Activated CD8-positive, alpha-beta memory T cell treated with anti-CD3 and anti-CD28 coated beads for 36 hours (primary cell): ENCODE data around the gene CYB5D1. TPM values are rescaled to one million over a fixed set of nuclear protein-coding genes. Genes with fewer than 3 reads are reported as not detected.

Experiments used
- CTCF ChIA-PET: fragments of 350-600 bp; sonication (Branson Sonifier 250); formaldehyde crosslinking; loops from one replicate; lab custom pipeline; 2021; ENCODE audit warnings: antibody characterized with exemption; lab: Charles Lee
- POLR2A ChIA-PET: fragments of 350-600 bp; sonication (Branson Sonifier 250); formaldehyde crosslinking; loops from one replicate; lab custom pipeline; 2021; ENCODE audit warnings: antibody characterized with exemption; lab: Charles Lee
- total RNA-seq, 2 experiments: library from RNA; stranded (reverse); gene quantifications; one replicate each; pipeline ENCODE4 v1.2.3, GENCODE V29; 2021

The CYB5D1 gene
- total RNA-seq, 2 experiments from 2014 or later, result 15.9 to 16.6 TPM

GRCh38 chr17:7831233-7831632, 26.6 kb upstream of the CYB5D1 start:
- ChIA-PET CTCF (interaction anchor here (1.2 to 4.8 kb wide), 2 partner anchors 8 to 13 kb away, joined by 3 to 42 read pairs; no protein-coding TSS in a partner anchor), POLR2A (no interaction called here)

DNA sequence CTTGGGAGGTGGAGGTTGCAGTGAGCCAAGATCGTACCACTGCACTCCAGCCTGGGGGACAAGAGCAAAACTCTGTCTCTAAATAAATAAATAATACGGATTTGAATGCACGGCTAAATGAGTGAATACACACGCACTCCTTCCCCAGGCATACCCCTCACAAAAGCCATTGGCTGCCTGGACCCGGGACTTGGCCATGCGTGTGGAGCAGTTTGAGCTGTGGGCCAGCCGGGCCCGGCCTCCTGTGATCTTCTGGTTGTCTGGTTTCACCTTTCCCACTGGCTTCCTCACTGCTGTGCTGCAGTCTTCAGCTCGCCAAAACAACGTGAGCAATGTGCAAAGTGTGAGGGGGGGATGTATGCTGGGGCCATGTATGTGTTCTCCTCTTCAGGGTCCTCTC, 25.4 kb upstream of the CYB5D1 start:
- ChIA-PET POLR2A (interaction anchor here (4.0 kb wide), 1 partner anchor 12 kb away, joined by 33 read pairs; no protein-coding TSS in a partner anchor), CTCF (interaction anchor here (1.2 to 4.8 kb wide), 5 partner anchors 10 to 158 kb away, joined by 3 to 42 read pairs (median 10); no protein-coding TSS in a partner anchor)

GRCh38 chr17:7833011-7833794, 24.6 kb upstream of the CYB5D1 start:
- POLR2A ChIA-PET, result interaction anchor here (4.0 kb wide), 1 partner anchor 11 kb away, joined by 33 read pairs; no protein-coding TSS in a partner anchor
- CTCF ChIA-PET, result interaction anchor here (0.8 to 4.8 kb wide), 9 partner anchors 10 to 241 kb away, joined by 3 to 42 read pairs (median 9); no protein-coding TSS in a partner anchor

GRCh38 chr17:7833795-7834541, 23.8 kb upstream of the CYB5D1 start, which contains the start of gene KDM6B:
KDM6B (plus strand) TSS chr17:7834217; CDS start chr17:7845555, 11,338 bp downstream.
- ChIA-PET POLR2A (interaction anchor here (4.0 kb wide), 1 partner anchor 11 kb away, joined by 33 read pairs; no protein-coding TSS in a partner anchor), CTCF (interaction anchor here (0.6 to 4.8 kb wide), 15 partner anchors 8 to 240 kb away, joined by 3 to 42 read pairs (median 7); partner anchors contain the start of genes CYB5D1 and NAA38)

DNA sequence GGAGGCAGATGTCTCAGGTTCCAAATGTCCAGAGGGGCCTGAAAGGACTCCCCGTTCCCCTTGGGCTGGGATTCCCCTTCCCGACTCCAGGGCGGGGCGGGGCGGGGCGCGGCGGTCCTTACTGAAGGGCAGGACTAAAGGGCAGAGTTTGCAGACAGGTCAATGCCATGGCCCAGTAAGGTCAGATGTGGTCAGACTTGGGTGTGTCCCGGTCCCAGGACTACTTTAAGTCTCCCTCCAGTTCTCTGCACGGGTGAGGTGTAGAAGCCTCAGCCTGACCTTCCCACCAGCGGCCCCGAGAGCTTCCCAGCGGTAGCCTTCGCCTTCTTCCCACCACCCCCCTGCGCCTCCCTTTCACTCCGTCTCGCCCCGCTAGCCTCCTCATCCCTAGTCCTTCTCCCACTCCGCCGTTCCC, 23.3 kb upstream of the CYB5D1 start:
- CTCF ChIA-PET, result interaction anchor here (0.6 to 4.8 kb wide), 14 partner anchors 9 to 155 kb away, joined by 3 to 42 read pairs (median 5); partner anchors contain the start of genes CYB5D1, DNAH2 and NAA38
- POLR2A ChIA-PET, result interaction anchor here (1.1 to 4.0 kb wide), 4 partner anchors 10 to 147 kb away, joined by 4 to 33 read pairs (median 8); partner anchors contain the start of genes NAA38, RNF227, TP53 and WRAP53

- POLR2A ChIA-PET, result interaction anchor here (0.7 to 4.0 kb wide), 5 partner anchors 9 to 413 kb away, joined by 4 to 33 read pairs (median 6); partner anchors contain the start of genes NAA38, RNF227, TP53 and WRAP53
- CTCF ChIA-PET, result interaction anchor here (0.6 to 4.8 kb wide), 20 partner anchors 9 to 222 kb away, joined by 3 to 42 read pairs (median 5); partner anchors contain the start of genes CHD3, CYB5D1, DNAH2 and NAA38
These were observed 22.6 kb upstream of the CYB5D1 start for GRCh38 chr17:7834957-7835813.

- POLR2A ChIA-PET, result interaction anchor here (0.6 to 4.0 kb wide), 7 partner anchors 8 to 412 kb away, joined by 3 to 33 read pairs (median 4); partner anchors contain the start of genes NAA38, RNF227, TP53 and WRAP53
These were observed 21.8 kb upstream of the CYB5D1 start for GRCh38 chr17:7835814-7836595.

GRCh38 chr17:7836596-7837407, 21.0 kb upstream of the CYB5D1 start:
- CTCF ChIA-PET, result interaction anchor here (0.9 to 2.5 kb wide), 7 partner anchors 11 to 237 kb away, joined by 3 to 22 read pairs (median 4); partner anchors contain the start of genes CYB5D1, NAA38 and TP53
- POLR2A ChIA-PET, result interaction anchor here (0.7 to 0.9 kb wide), 2 partner anchors 20 kb away, joined by 3 read pairs; partner anchors contain the start of gene NAA38

More at GRCh38 chr17:7835814-7836595, 21.8 kb upstream of the CYB5D1 start:
- CTCF ChIA-PET, result interaction anchor here (0.9 to 4.8 kb wide), 15 partner anchors 9 to 221 kb away, joined by 3 to 42 read pairs (median 5); partner anchors contain the start of genes CHD3, CYB5D1 and NAA38

DNA sequence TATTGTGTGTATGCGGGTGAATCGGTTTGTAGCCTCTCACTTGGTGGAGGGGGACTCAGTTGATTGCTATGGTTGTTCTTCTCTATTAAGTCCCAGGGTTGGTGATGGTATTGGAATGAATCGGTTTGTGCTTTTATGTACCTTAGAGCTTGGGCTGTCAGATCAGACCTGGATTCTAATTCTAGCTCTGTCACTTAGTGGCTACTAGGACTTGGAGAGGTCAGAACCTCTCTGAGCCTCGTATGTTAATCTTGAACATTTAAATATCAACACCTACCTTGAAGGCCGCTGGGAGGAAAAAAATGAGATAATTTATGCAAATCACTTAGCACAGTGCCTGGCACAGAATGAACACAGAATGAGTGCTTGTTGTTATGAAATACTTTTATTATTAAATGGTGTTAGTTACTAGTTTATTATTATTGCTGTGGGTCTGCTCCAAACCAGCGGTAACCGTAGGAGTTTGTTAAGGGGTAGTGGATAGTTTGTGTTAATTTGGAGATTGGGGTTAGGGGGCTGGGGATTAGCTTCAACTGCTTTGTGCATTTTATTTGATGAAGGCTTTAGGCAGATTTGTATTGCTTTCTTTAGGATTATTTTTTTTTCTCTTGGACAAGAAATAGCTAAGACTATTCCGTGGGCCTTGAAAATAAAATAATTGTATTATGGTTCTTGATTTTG, 20.3 kb upstream of the CYB5D1 start:
- CTCF ChIA-PET, result interaction anchor here (0.8 to 1.6 kb wide), 8 partner anchors 12 to 236 kb away, joined by 3 to 6 read pairs (median 4); partner anchors contain the start of genes NAA38 and TP53
- POLR2A ChIA-PET, result interaction anchor here (0.9 kb wide), 1 partner anchor 20 kb away, joined by 3 read pairs; the partner anchor contains the start of gene NAA38

DNA sequence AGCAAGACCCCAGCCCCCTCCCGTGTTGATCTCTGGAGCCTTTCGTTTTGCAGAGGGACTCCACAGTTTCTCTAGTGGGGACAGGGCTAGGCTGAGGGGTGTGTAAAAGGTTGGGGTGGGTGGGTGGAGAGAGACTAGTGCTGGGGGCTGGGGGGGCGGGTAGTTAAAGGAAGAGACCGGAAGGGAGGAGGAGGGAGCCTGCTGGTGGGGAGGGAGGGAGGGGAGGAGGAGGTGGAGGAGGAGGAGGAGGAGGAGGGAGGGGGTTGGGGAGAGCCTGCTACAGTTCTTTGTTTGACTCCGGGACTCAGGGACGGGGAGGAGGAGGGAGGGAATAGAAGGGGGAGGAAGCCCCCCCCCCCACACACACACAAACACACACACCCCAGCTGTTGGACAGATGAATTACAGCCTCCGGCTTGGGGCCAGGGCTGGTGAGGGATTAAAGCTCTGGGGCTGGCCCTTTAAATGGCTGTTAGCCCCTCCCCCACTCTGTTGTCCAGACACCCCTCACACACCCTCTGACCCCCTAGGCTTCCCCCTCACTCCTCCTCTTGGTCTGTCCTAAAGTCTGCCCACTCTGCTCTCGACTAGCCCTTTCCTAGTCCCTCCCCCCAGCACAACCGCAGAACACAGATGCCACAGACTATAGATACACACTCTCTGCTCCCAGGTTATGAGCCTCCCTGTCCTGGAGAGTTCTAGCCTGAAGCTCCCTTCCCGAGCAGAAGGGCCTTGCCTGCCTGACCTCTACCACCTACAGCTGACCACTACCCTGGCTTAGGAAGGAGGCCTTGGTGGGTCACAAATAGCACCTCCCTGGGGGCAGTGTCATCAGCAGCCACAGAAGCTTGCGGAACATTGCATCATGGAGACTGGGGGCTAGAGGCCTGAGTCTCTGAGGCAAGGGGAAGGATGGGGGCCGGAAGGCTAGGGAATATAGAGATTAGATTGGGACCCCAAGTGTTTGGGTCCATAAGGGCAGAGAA, 19.4 kb upstream of the CYB5D1 start:
- CTCF ChIA-PET, result interaction anchor here (0.8 to 1.6 kb wide), 4 partner anchors 15 to 235 kb away, joined by 3 to 5 read pairs (median 4); partner anchors contain the start of gene NAA38
- POLR2A ChIA-PET, result interaction anchor here (0.6 kb wide), 1 partner anchor 1714 kb away, joined by 6 read pairs; no protein-coding TSS in a partner anchor

- POLR2A ChIA-PET, result interaction anchor here (0.6 kb wide), 1 partner anchor 1713 kb away, joined by 6 read pairs; no protein-coding TSS in a partner anchor
- CTCF ChIA-PET, result interaction anchor here (1.4 kb wide), 1 partner anchor 153 kb away, joined by 4 read pairs; no protein-coding TSS in a partner anchor
These were observed 18.5 kb upstream of the CYB5D1 start for GRCh38 chr17:7839190-7839875.

- CTCF ChIA-PET, result interaction anchor here (1.4 kb wide), 1 partner anchor 149 kb away, joined by 3 read pairs; no protein-coding TSS in a partner anchor
These were observed 17.9 kb upstream of the CYB5D1 start for GRCh38 chr17:7839876-7840261.

GRCh38 chr17:7840441-7840840, 17.4 kb upstream of the CYB5D1 start:
- POLR2A ChIA-PET, result no interaction called here
- CTCF ChIA-PET, result interaction anchor here (1.1 to 1.4 kb wide), 3 partner anchors 17 to 148 kb away, joined by 3 to 5 read pairs (median 4); partner anchors contain the start of gene NAA38

More at GRCh38 chr17:7839876-7840261, 17.9 kb upstream of the CYB5D1 start:
- POLR2A ChIA-PET, result no interaction called here
